Measurements from ENCODE around the gene MCL1.

DNA sequence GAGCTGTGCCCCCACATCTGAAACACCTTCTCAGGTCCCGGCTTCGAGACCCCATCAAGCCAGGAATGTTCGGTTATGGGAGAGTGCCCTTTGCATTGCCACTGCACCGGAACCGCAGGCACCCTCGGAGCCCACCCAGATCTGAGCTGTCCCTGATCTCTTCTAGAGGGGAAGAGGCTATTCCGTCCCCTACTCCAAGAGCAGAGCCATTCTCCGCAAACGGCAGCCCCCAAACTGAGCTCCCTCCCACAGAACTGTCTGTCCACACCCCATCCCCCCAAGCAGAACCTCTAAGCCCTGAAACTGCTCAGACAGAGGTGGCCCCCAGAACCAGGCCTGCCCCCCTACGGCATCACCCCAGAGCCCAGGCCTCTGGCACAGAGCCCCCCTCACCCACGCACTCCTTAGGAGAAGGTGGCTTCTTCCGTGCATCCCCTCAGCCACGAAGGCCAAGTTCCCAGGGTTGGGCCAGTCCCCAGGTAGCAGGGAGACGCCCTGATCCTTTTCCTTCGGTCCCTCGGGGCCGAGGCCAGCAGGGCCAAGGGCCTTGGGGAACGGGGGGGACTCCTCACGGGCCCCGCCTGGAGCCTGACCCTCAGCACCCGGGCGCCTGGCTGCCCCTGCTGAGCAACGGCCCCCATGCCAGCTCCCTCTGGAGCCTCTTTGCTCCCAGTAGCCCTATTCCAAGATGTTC, 25.9 kb downstream of the MCL1 start:
- TF ChIP-seq, protein P1, sequence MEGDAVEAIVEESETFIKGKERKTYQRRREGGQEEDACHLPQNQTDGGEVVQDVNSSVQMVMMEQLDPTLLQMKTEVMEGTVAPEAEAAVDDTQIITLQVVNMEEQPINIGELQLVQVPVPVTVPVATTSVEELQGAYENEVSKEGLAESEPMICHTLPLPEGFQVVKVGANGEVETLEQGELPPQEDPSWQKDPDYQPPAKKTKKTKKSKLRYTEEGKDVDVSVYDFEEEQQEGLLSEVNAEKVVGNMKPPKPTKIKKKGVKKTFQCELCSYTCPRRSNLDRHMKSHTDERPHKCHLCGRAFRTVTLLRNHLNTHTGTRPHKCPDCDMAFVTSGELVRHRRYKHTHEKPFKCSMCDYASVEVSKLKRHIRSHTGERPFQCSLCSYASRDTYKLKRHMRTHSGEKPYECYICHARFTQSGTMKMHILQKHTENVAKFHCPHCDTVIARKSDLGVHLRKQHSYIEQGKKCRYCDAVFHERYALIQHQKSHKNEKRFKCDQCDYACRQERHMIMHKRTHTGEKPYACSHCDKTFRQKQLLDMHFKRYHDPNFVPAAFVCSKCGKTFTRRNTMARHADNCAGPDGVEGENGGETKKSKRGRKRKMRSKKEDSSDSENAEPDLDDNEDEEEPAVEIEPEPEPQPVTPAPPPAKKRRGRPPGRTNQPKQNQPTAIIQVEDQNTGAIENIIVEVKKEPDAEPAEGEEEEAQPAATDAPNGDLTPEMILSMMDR (IDR thresholded peaks at IDR 0.05; ENCODE audit: insufficient read depth, low read length, poor library complexity, severe bottlenecking): no peak
- no peak for TF ChIP-seq EZH2phosphoT487 (conservative IDR thresholded peaks at IDR 0.05; ENCODE audit: low read length)

Data from SU-DHL-6 (cell line).